ENCODE data around the gene EXOSC1. TPM values are rescaled to one million over a fixed set of nuclear protein-coding genes. Genes with fewer than 3 reads are reported as not detected.

Gene EXOSC1
- total RNA-seq, 4 donors from 2014 or later: 13.9 to 33.0 (median 26.2) TPM

- no peak overlapping the region for H3K4me3 ChIP-seq (ENCODE audit: low read depth, poor library complexity, severe bottlenecking)
- TF ChIP-seq CTCF (IDR thresholded peaks at IDR 0.05) (no peak), POLR2A (IDR thresholded peaks at IDR 0.05) (no peak)
- DNase-seq (ENCODE audit: low spot score in 2 of 2): no peak
- 91 to 93% methylated on average over 1 of the region's 1 CpG for WGBS, 2 donors
- intact Hi-C loops (cut with DNase I; ENCODE audit: low total_unique reads): no loop called here
These were observed 1.6 kb downstream of the EXOSC1 start for GRCh38 chr10:97444212-97444611.

GRCh38 chr10:97442277-97442676 is 3.5 kb downstream of the EXOSC1 start:
- no peak overlapping the region for H3K4me3 ChIP-seq (ENCODE audit: low read depth, poor library complexity, severe bottlenecking)
- no peak for DNase-seq (ENCODE audit: low spot score in 2 of 2)
- WGBS, 2 donors: 100% methylated on average over 1 of the region's 1 CpG
- intact Hi-C loops (cut with DNase I; ENCODE audit: low total_unique reads): loop anchor here (1.0 kb wide), 1 partner anchor 14 kb away; no protein-coding TSS in a partner anchor
- TF ChIP-seq CTCF (IDR thresholded peaks at IDR 0.05) (no peak), POLR2A (IDR thresholded peaks at IDR 0.05) (no peak)

- WGBS, 2 donors: 92 to 94% methylated on average over 6 of the region's 6 CpGs
- intact Hi-C loops (cut with DNase I; ENCODE audit: low total_unique reads): no loop called here
- TF ChIP-seq POLR2A (IDR thresholded peaks at IDR 0.05) (no peak), CTCF (IDR thresholded peaks at IDR 0.05) (no peak)
- H3K4me3 ChIP-seq (ENCODE audit: low read depth, poor library complexity, severe bottlenecking): no peak overlapping the region
- no peak for DNase-seq (ENCODE audit: low spot score in 2 of 2)
These were observed 10.6 kb downstream of the EXOSC1 start for GRCh38 chr10:97435211-97435610.

GRCh38 chr10:97434557-97434956 is 11.2 kb downstream of the EXOSC1 start:
- 78 to 88% methylated on average over 1 of the region's 1 CpG for WGBS, 2 donors
- DNase-seq (ENCODE audit: low spot score in 2 of 2): no peak
- H3K4me3 ChIP-seq (ENCODE audit: low read depth, poor library complexity, severe bottlenecking): no peak overlapping the region
- TF ChIP-seq POLR2A (IDR thresholded peaks at IDR 0.05): no peak
- no peak for TF ChIP-seq CTCF (IDR thresholded peaks at IDR 0.05)
- intact Hi-C loops (cut with DNase I; ENCODE audit: low total_unique reads): no loop called here

- no peak overlapping the region for H3K4me3 ChIP-seq (ENCODE audit: low read depth, poor library complexity, severe bottlenecking)
- TF ChIP-seq POLR2A (IDR thresholded peaks at IDR 0.05): no peak
- no peak for TF ChIP-seq CTCF (IDR thresholded peaks at IDR 0.05)
- intact Hi-C loops (cut with DNase I; ENCODE audit: low total_unique reads): no loop called here
- no peak for DNase-seq (ENCODE audit: low spot score in 2 of 2)
These were observed 11.8 kb downstream of the EXOSC1 start for GRCh38 chr10:97434055-97434454.

- DNase-seq (ENCODE audit: low spot score in 2 of 2): no peak
- WGBS, 2 donors: 15 to 22% methylated on average over 4 of the region's 4 CpGs
- no peak overlapping the region for H3K4me3 ChIP-seq (ENCODE audit: low read depth, poor library complexity, severe bottlenecking)
- TF ChIP-seq POLR2A (IDR thresholded peaks at IDR 0.05) (no peak), CTCF (IDR thresholded peaks at IDR 0.05) (no peak)
- intact Hi-C loops (cut with DNase I; ENCODE audit: low total_unique reads): loop anchor here (1.0 kb wide), 1 partner anchor 14 kb away; no protein-coding TSS in a partner anchor
These were observed 17.2 kb downstream of the EXOSC1 start for GRCh38 chr10:97428572-97428981.

All from lower leg skin (tissue), 4 donors.